HepG2 (cell line): ENCODE measurements around the gene TAF1A.

ENCODE experiments used
- HNRNPK ChIP-seq: fragments of 200-400 bp; formaldehyde crosslinking; IDR thresholded peaks from 2 replicates; pipeline ENCODE4 v1.6.1; 2018; ENCODE audit warnings: low read length, low read depth, moderate library complexity, mild to moderate bottlenecking; ENCODE audit not compliant: poor library complexity, severe bottlenecking
- NFKBIZ ChIP-seq: IDR thresholded peaks from 2 replicates; pipeline ENCODE4 v1.6.1; 2018; ENCODE audit warnings: missing genetic modification reagents, missing compliant biosample characterization
- U2AF2 ChIP-seq: fragments of 200-400 bp; formaldehyde crosslinking; IDR thresholded peaks from 2 replicates; pipeline ENCODE4 v1.6.1; 2017; ENCODE audit warnings: low read depth, mild to moderate bottlenecking, low read length
- ZNF264 ChIP-seq: sonication (generic); formaldehyde crosslinking; IDR thresholded peaks from 2 replicates; pipeline ENCODE4 v1.4.0; 2020; ENCODE audit warnings: missing genetic modification reagents
- ZNF644 ChIP-seq: IDR thresholded peaks from 2 replicates; pipeline ENCODE4 v1.6.1; 2016; ENCODE audit warnings: low read depth
- TF ChIP-seq, protein P1 (sequence below), 2 experiments: sonication (generic) in 1 of 2; formaldehyde crosslinking in 1 of 2; IDR thresholded peaks; 2 replicates each; pipeline versions ENCODE4 v1.5.1 to v1.6.1; 2011 to 2020; ENCODE audit warnings: borderline replicate concordance in 1 of 2, low read depth in 1 of 2, low read length in 1 of 2, mild to moderate bottlenecking in 1 of 2, missing genetic modification reagents in 1 of 2, moderate library complexity in 1 of 2

DNA sequence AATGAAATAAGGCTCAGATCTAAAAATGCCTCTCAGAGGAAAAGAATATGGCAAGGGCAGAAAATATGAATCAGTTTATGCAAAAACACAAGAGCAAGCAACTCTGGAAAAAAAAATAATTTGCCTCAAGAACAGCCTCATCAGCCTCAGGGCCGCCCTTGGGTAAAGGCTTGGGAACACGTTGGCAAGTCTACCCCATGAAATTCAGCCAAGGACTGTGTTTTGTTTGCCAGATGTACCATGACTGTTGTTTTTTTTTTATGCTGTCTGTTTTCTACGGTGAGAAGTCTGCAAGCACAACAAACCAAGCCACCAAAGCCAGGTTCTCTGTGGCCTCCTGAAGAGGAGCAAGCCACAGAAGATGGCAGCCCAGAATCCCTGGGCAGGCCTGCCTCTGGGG, 59.8 kb downstream of the TAF1A start:
- TF ChIP-seq ZNF644 (CRISPR knock-in tag) = no peak
- TF ChIP-seq, protein P1, sequence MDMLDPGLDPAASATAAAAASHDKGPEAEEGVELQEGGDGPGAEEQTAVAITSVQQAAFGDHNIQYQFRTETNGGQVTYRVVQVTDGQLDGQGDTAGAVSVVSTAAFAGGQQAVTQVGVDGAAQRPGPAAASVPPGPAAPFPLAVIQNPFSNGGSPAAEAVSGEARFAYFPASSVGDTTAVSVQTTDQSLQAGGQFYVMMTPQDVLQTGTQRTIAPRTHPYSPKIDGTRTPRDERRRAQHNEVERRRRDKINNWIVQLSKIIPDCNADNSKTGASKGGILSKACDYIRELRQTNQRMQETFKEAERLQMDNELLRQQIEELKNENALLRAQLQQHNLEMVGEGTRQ (IDR thresholded peaks at IDR 0.05; ENCODE audit: low read depth, low read length) = no peak
- TF ChIP-seq, protein P1 (CRISPR knock-in tag; IDR thresholded peaks at IDR 0.05; ENCODE audit: borderline replicate concordance) = no peak
- no peak for TF ChIP-seq HNRNPK
- TF ChIP-seq NFKBIZ (CRISPR knock-in tag) = no peak
- TF ChIP-seq ZNF264 (CRISPR knock-in tag) = no peak
- no peak for TF ChIP-seq U2AF2
